Caco-2 (cell line): ENCODE results near the gene ACYP2. TPM values are rescaled to one million over a fixed set of nuclear protein-coding genes. Genes with fewer than 3 reads are reported as not detected.
A peak's percentile ranks its signal among the peaks of the same experiment; 100 is the strongest.

Source experiments
- BruUV-seq: library from RNA; stranded (reverse); fragments of 400-500 nt; replicated peaks from 2 replicates; lab custom pipeline; 2021; lab: Mats Ljungman, UMichigan
- CTCF ChIA-PET: fragments of 300-600 bp; sonication (Branson Sonifier 250); formaldehyde crosslinking; loops from one replicate; lab custom pipeline; 2022; ENCODE audit warnings: antibody characterized with exemption; lab: Charles Lee
- POLR2A ChIA-PET: fragments of 300-600 bp; sonication (Branson Sonifier 250); formaldehyde crosslinking; loops from one replicate; lab custom pipeline; 2022; ENCODE audit warnings: antibody characterized with exemption; lab: Charles Lee
- DNase-seq, 2 experiments: peaks; one replicate each; pipeline versions ENCODE4 v3.0.0 to v3.0.0-alpha.2; 2020 to 2022
- H3K27me3 ChIP-seq: replicated peaks from 2 replicates; pipeline ENCODE4 v1.6.0; 2011; ENCODE audit warnings: low read length; ENCODE audit not compliant: control insufficient read depth, insufficient read depth
- H3K36me3 ChIP-seq: 2 replicates; pipeline ENCODE4 v1.5.1; 2011; ENCODE audit warnings: low read length; ENCODE audit not compliant: control insufficient read depth, insufficient read depth
- H3K4me1 ChIP-seq: fragments of 250-450 bp; sonication (Bioruptor Pico); 2 replicates; pipeline ENCODE4 v1.5.1; 2020; ENCODE audit warnings: mild to moderate bottlenecking
- H3K4me3 ChIP-seq: 2 replicates; pipeline ENCODE4 v1.5.1; 2011; ENCODE audit warnings: low read depth, mild to moderate bottlenecking, control low read depth, low read length
- H3K9me3 ChIP-seq: fragments of 250-450 bp; sonication (Bioruptor Pico); 2 replicates; pipeline ENCODE4 v1.5.1; 2020; ENCODE audit warnings: mild to moderate bottlenecking, moderate library complexity
- H3K27ac Mint-ChIP-seq: one replicate; pipeline ENCODE4 v1.8.0; 2022; ENCODE audit warnings: mixed read lengths; ENCODE audit not compliant: unreplicated experiment
- H3K27me3 Mint-ChIP-seq: one replicate; pipeline ENCODE4 v1.8.0; 2022; ENCODE audit warnings: mixed read lengths; ENCODE audit not compliant: insufficient read depth, unreplicated experiment
- H3K36me3 Mint-ChIP-seq: one replicate; pipeline ENCODE4 v1.8.0; 2022; ENCODE audit warnings: mild to moderate bottlenecking, mixed read lengths; ENCODE audit not compliant: insufficient read depth, unreplicated experiment
- H3K4me1 Mint-ChIP-seq: one replicate; pipeline ENCODE4 v1.8.0; 2022; ENCODE audit warnings: low read depth, mixed read lengths; ENCODE audit not compliant: unreplicated experiment
- H3K4me3 Mint-ChIP-seq: one replicate; pipeline ENCODE4 v1.8.0; 2022; ENCODE audit warnings: mild to moderate bottlenecking, moderate library complexity, mixed read lengths; ENCODE audit not compliant: unreplicated experiment
- H3K9me3 Mint-ChIP-seq: one replicate; pipeline ENCODE4 v1.8.0; 2022; ENCODE audit warnings: mixed read lengths; ENCODE audit not compliant: unreplicated experiment
- intact Hi-C: fragments of 100-400 bp; cut with micrococcal nuclease; formaldehyde crosslinking; loops from one replicate; pipeline ENCODE4 v1.10.0; 2022; ENCODE audit not compliant: unreplicated experiment
- total RNA-seq: library from RNA; stranded (reverse); gene quantifications from 2 replicates; pipeline ENCODE4 v1.2.3, GENCODE V29; 2022
- TF ChIP-seq, protein P1 (sequence below), 2 experiments: fragments of 200-600 bp in 1 of 2; IDR thresholded peaks; 1 replicate in 1 of 2; 2 replicates in 1 of 2; pipeline versions ENCODE4 v1.5.1 to v1.8.0; 2011 to 2022; ENCODE audit warnings: antibody characterized with exemption in 1 of 2, control low read depth in 1 of 2, inconsistent platforms in 1 of 2, low read depth in 1 of 2, low read length in 1 of 2, mild to moderate bottlenecking in 1 of 2, moderate library complexity in 1 of 2; ENCODE audit not compliant: insufficient read depth in 1 of 2, severe bottlenecking in 1 of 2, unreplicated experiment in 1 of 2

Gene ACYP2
- total RNA-seq, 1 experiment from 2014 or later: 4.1 TPM

GRCh38 chr2:54176577-54176976, 61.2 kb downstream of the ACYP2 start:
- CTCF ChIA-PET: interaction anchor here (0.6 to 1.5 kb wide), 7 partner anchors 32 to 382 kb away, joined by 3 to 6 read pairs (median 4); a partner anchor contains a TSS
- H3K4me1 Mint-ChIP-seq: no peaks in the 10 kb centered on the region
- peak; percentile 52 to 72 for DNase-seq
- intact Hi-C loops: loop anchor here (1.0 to 5.0 kb wide), 5 partner anchors 176 to 529 kb away; no protein-coding TSS in a partner anchor
- H3K4me3 Mint-ChIP-seq: no peak overlapping the region
- no peak overlapping the region for H3K27ac Mint-ChIP-seq
- no peaks in the 10 kb centered on the region for H3K9me3 Mint-ChIP-seq
- Histone ChIP-seq H3K9me3 (no peaks in the 10 kb centered on the region), H3K4me3 (no peak overlapping the region), H3K4me1 (no peaks in the 10 kb centered on the region), H3K36me3 (no peaks in the 10 kb centered on the region), H3K27me3 (no peaks in the 10 kb centered on the region)
- TF ChIP-seq, protein P1, sequence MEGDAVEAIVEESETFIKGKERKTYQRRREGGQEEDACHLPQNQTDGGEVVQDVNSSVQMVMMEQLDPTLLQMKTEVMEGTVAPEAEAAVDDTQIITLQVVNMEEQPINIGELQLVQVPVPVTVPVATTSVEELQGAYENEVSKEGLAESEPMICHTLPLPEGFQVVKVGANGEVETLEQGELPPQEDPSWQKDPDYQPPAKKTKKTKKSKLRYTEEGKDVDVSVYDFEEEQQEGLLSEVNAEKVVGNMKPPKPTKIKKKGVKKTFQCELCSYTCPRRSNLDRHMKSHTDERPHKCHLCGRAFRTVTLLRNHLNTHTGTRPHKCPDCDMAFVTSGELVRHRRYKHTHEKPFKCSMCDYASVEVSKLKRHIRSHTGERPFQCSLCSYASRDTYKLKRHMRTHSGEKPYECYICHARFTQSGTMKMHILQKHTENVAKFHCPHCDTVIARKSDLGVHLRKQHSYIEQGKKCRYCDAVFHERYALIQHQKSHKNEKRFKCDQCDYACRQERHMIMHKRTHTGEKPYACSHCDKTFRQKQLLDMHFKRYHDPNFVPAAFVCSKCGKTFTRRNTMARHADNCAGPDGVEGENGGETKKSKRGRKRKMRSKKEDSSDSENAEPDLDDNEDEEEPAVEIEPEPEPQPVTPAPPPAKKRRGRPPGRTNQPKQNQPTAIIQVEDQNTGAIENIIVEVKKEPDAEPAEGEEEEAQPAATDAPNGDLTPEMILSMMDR (IDR thresholded peaks at IDR 0.05; ENCODE audit: insufficient read depth in 1 of 2, low read depth in 1 of 2, low read length in 1 of 2, severe bottlenecking in 1 of 2, unreplicated experiment in 1 of 2): peak; percentile 55 to 61
- BruUV-seq: no TSS peak
- H3K27me3 Mint-ChIP-seq: no peaks in the 10 kb centered on the region
- POLR2A ChIA-PET: no interaction called here
- no peaks in the 10 kb centered on the region for H3K36me3 Mint-ChIP-seq

- Mint-ChIP-seq H3K4me1 (no peaks in the 10 kb centered on the region), H3K4me3 (no peak overlapping the region), H3K27me3 (no peaks in the 10 kb centered on the region), H3K36me3 (no peaks in the 10 kb centered on the region), H3K27ac (no peak overlapping the region), H3K9me3 (no peaks in the 10 kb centered on the region)
- intact Hi-C loops: no loop called here
- no TSS peak for BruUV-seq
- Histone ChIP-seq H3K36me3 (no peaks in the 10 kb centered on the region), H3K9me3 (no peaks in the 10 kb centered on the region), H3K27me3 (no peaks in the 10 kb centered on the region), H3K4me1 (no peaks in the 10 kb centered on the region), H3K4me3 (no peak overlapping the region)
- TF ChIP-seq, protein P1 (IDR thresholded peaks at IDR 0.05; ENCODE audit: insufficient read depth in 1 of 2, low read depth in 1 of 2, low read length in 1 of 2, severe bottlenecking in 1 of 2, unreplicated experiment in 1 of 2): no peak
- ChIA-PET CTCF (no interaction called here), POLR2A (no interaction called here)
- no peak for DNase-seq
These were observed 67.9 kb downstream of the ACYP2 start for GRCh38 chr2:54183281-54183680.

DNA sequence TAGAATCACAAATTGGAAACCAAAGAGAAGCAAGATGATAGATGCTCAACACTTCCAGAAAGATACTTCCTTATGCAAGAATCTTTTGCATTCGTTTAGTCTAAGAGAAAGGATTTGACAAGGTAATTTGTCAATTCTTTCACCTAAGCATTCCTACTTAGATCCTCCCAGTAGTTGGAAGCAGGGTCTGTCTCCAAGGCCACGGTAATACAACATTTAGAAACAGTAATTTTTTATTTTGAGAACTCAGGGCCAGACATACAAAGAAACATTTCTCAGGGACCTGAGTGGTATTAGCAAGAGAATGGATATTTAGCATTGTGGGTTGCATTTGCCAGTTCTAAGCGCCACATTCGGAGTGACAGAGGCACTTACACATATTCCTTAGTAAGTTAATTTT, 68.6 kb downstream of the ACYP2 start:
- Histone ChIP-seq H3K36me3 (no peaks in the 10 kb centered on the region), H3K4me3 (no peak overlapping the region), H3K4me1 (no peaks in the 10 kb centered on the region), H3K9me3 (no peaks in the 10 kb centered on the region), H3K27me3 (no peaks in the 10 kb centered on the region)
- no TSS peak for BruUV-seq
- Mint-ChIP-seq H3K4me3 (no peak overlapping the region), H3K36me3 (no peaks in the 10 kb centered on the region), H3K9me3 (no peaks in the 10 kb centered on the region), H3K27me3 (no peaks in the 10 kb centered on the region), H3K27ac (no peak overlapping the region), H3K4me1 (no peaks in the 10 kb centered on the region)
- DNase-seq: no peak
- POLR2A ChIA-PET: no interaction called here
- CTCF ChIA-PET: no interaction called here
- intact Hi-C loops: no loop called here
- TF ChIP-seq, protein P1 (IDR thresholded peaks at IDR 0.05; ENCODE audit: insufficient read depth in 1 of 2, low read depth in 1 of 2, low read length in 1 of 2, severe bottlenecking in 1 of 2, unreplicated experiment in 1 of 2): no peak
